PC-3 (cell line): ENCODE data around the gene SIL1. TPM values are rescaled to one million over a fixed set of nuclear protein-coding genes. Genes with fewer than 3 reads are reported as not detected.

ENCODE experiments used
- ATAC-seq: fragments of 200-7000 bp; cut with Tn5 transposase; 2 replicates; pipeline ENCODE4 v1.9.1; 2020; ENCODE audit warnings: mild to moderate bottlenecking, moderate library complexity
- BruUV-seq: library from RNA; stranded (reverse); fragments of 400-500 nt; replicated peaks from 2 replicates; lab custom pipeline; 2021; lab: Mats Ljungman, UMichigan
- CTCF ChIA-PET: fragments of 300-600 bp; sonication (Branson Sonifier 250); formaldehyde crosslinking; loops from one replicate; lab custom pipeline; 2022; ENCODE audit warnings: antibody characterized with exemption; lab: Charles Lee
- POLR2A ChIA-PET: fragments of 300-600 bp; sonication (Branson Sonifier 250); formaldehyde crosslinking; loops from one replicate; lab custom pipeline; 2022; ENCODE audit warnings: antibody characterized with exemption; ENCODE audit not compliant: unreplicated experiment; lab: Charles Lee
- DNase-seq: peaks from one replicate; pipeline ENCODE4 v3.0.0-alpha.2; 2015
- H2AFZ ChIP-seq: fragments of 300-600 bp; sonication (generic); 2 replicates; pipeline ENCODE4 v1.6.0; 2016; ENCODE audit warnings: antibody characterized with exemption, low read length
- H3F3A ChIP-seq: fragments of 300-600 bp; sonication (generic); one replicate; pipeline ENCODE4 v1.6.0; 2017; ENCODE audit warnings: antibody characterized with exemption, low read length, control low read depth, mild to moderate bottlenecking; ENCODE audit not compliant: unreplicated experiment
- H3K27ac ChIP-seq: fragments of 300-600 bp; sonication (generic); 2 replicates; pipeline ENCODE4 v1.5.1; 2016; ENCODE audit warnings: mild to moderate bottlenecking, low read length
- H3K27me3 ChIP-seq: fragments of 300-600 bp; sonication (generic); 2 replicates; pipeline ENCODE4 v1.6.1; 2016; ENCODE audit warnings: low read length, mixed read lengths
- H3K36me3 ChIP-seq: fragments of 300-600 bp; sonication (generic); 2 replicates; pipeline ENCODE4 v1.6.1; 2016; ENCODE audit warnings: low read depth, mixed run types, low read length, mixed read lengths
- H3K4me1 ChIP-seq: fragments of 300-600 bp; sonication (generic); 2 replicates; pipeline ENCODE4 v1.5.1; 2016; ENCODE audit warnings: low read length; ENCODE audit not compliant: insufficient read depth
- H3K4me2 ChIP-seq: fragments of 300-600 bp; sonication (generic); 2 replicates; pipeline ENCODE4 v1.6.0; 2016; ENCODE audit warnings: low read length
- H3K4me3 ChIP-seq: fragments of 300-600 bp; sonication (generic); 2 replicates; pipeline ENCODE4 v1.5.1; 2016; ENCODE audit warnings: mild to moderate bottlenecking, low read length, mixed read lengths
- H3K79me2 ChIP-seq: fragments of 300-600 bp; sonication (generic); 2 replicates; pipeline ENCODE4 v1.6.1; 2017; ENCODE audit warnings: low read length, mixed read lengths
- H3K9ac ChIP-seq: fragments of 300-600 bp; sonication (generic); 2 replicates; pipeline ENCODE4 v1.6.0; 2016; ENCODE audit warnings: mild to moderate bottlenecking, low read length
- H3K9me2 ChIP-seq: fragments of 300-600 bp; sonication (generic); replicated peaks from 2 replicates; pipeline ENCODE4 v1.6.1; 2016; ENCODE audit warnings: mixed run types, low read length, mixed read lengths
- H3K9me3 ChIP-seq: fragments of 300-600 bp; sonication (generic); 2 replicates; pipeline ENCODE4 v1.6.1; 2016; ENCODE audit warnings: low read length, mixed read lengths
- H4K20me1 ChIP-seq: fragments of 300-600 bp; sonication (generic); 2 replicates; pipeline ENCODE4 v1.6.1; 2016; ENCODE audit warnings: low read length, mixed read lengths
- CTCF ChIP-seq: fragments of 300-600 bp; sonication (generic); conservative IDR thresholded peaks from 2 replicates; pipeline ENCODE4 v1.5.1; 2017; ENCODE audit warnings: antibody characterized with exemption, low read depth, mild to moderate bottlenecking, low read length
- EZH2 ChIP-seq: fragments of 300-600 bp; sonication (generic); IDR thresholded peaks from one replicate; pipeline ENCODE4 v1.6.1; 2017; ENCODE audit warnings: antibody characterized with exemption, mild to moderate bottlenecking, low read length; ENCODE audit not compliant: unreplicated experiment
- EZH2phosphoT487 ChIP-seq: fragments of 300-600 bp; sonication (generic); IDR thresholded peaks from 2 replicates; pipeline ENCODE4 v1.6.1; 2018; ENCODE audit warnings: mild to moderate bottlenecking, antibody characterized with exemption, low read length, borderline replicate concordance
- intact Hi-C: fragments of 100-400 bp; cut with micrococcal nuclease; formaldehyde crosslinking; loops from 2 replicates; pipeline ENCODE4 v1.9.0; 2023
- total RNA-seq: library from RNA; depleted of rRNA; stranded (reverse); fragments of >200 nt; gene quantifications from 2 replicates; pipeline ENCODE4 v1.2.3, GENCODE V29; 2014

The SIL1 gene
- total RNA-seq, 1 experiment from 2014 or later = 7.9 TPM

- no peaks in the 10 kb centered on the region for H3F3A ChIP-seq
- no peaks in the 10 kb centered on the region for H4K20me1 ChIP-seq
- POLR2A ChIA-PET = no interaction called here
- DNase-seq (no peak), ATAC-seq (no peak)
- H2AFZ ChIP-seq = no peak overlapping the region
- intact Hi-C loops = no loop called here
- H3K36me3 ChIP-seq = peaks cover 5% of the 10 kb centered on the region; the same call in 1 of the 2 replicates
- H3K27ac ChIP-seq = no peak overlapping the region
- no peak overlapping the region for H3K9ac ChIP-seq
- H3K27me3 ChIP-seq = no peaks in the 10 kb centered on the region
- no peaks in the 10 kb centered on the region for H3K9me2 ChIP-seq
- no TSS peak for BruUV-seq
- H3K4me2 ChIP-seq = no peak overlapping the region
- CTCF ChIA-PET = no interaction called here
- TF ChIP-seq EZH2phosphoT487 = no peak
- no peak for TF ChIP-seq CTCF
- no peak for TF ChIP-seq EZH2
- H3K79me2 ChIP-seq = no peaks in the 10 kb centered on the region
- H3K4me3 ChIP-seq = no peak overlapping the region
- H3K9me3 ChIP-seq = no peaks in the 10 kb centered on the region
- H3K4me1 ChIP-seq = peaks cover 16% of the 10 kb centered on the region
Measured at GRCh38 chr5:139019211-139019610, 179.0 kb downstream of the SIL1 start.

GRCh38 chr5:139017624-139018023, 180.5 kb downstream of the SIL1 start:
- Histone ChIP-seq H3K9me2 (no peaks in the 10 kb centered on the region), H3F3A (no peaks in the 10 kb centered on the region), H3K9me3 (no peaks in the 10 kb centered on the region), H3K4me3 (no peak overlapping the region), H3K4me2 (no peak overlapping the region), H3K27me3 (no peaks in the 10 kb centered on the region), H3K9ac (no peak overlapping the region), H3K79me2 (no peaks in the 10 kb centered on the region), H3K36me3 (peaks cover 5% of the 10 kb centered on the region; the same call in 1 of the 2 replicates), H3K4me1 (peaks cover 15% of the 10 kb centered on the region), H4K20me1 (no peaks in the 10 kb centered on the region), H2AFZ (no peak overlapping the region), H3K27ac (no peak overlapping the region)
- no peak for TF ChIP-seq EZH2phosphoT487
- TF ChIP-seq EZH2 = no peak
- no peak for TF ChIP-seq CTCF
- DNase-seq = no peak
- no TSS peak for BruUV-seq
- ChIA-PET CTCF (no interaction called here), POLR2A (no interaction called here)
- no peak for ATAC-seq
- intact Hi-C loops = no loop called here

GRCh38 chr5:139016186-139016585, 182.0 kb downstream of the SIL1 start:
- intact Hi-C loops = no loop called here
- no peaks in the 10 kb centered on the region for H4K20me1 ChIP-seq
- H2AFZ ChIP-seq = no peak overlapping the region
- no peak overlapping the region for H3K4me3 ChIP-seq
- CTCF ChIA-PET = no interaction called here
- H3F3A ChIP-seq = no peaks in the 10 kb centered on the region
- H3K4me2 ChIP-seq = no peak overlapping the region
- TF ChIP-seq CTCF (no peak), EZH2phosphoT487 (no peak), EZH2 (no peak)
- no peaks in the 10 kb centered on the region for H3K9me2 ChIP-seq
- DNase-seq (no peak), ATAC-seq (no peak)
- peaks cover 15% of the 10 kb centered on the region for H3K4me1 ChIP-seq
- peaks cover 5% of the 10 kb centered on the region; the same call in 1 of the 2 replicates for H3K36me3 ChIP-seq
- no peaks in the 10 kb centered on the region for H3K9me3 ChIP-seq
- POLR2A ChIA-PET = interaction anchor here (0.7 kb wide), 1 partner anchor 105 kb away, joined by 6 read pairs; no protein-coding TSS in a partner anchor
- no peaks in the 10 kb centered on the region; the same call in 1 of the 2 replicates for H3K79me2 ChIP-seq
- no peak overlapping the region for H3K27ac ChIP-seq
- H3K27me3 ChIP-seq = no peaks in the 10 kb centered on the region
- no peak overlapping the region for H3K9ac ChIP-seq
- BruUV-seq = no TSS peak
